Neural progenitor cell (in vitro differentiated cells): Measurements from ENCODE around the gene NUBPL. TPM values are rescaled to one million over a fixed set of nuclear protein-coding genes. Genes with fewer than 3 reads are reported as not detected.
"Not testable (repeated sequence)": the region's sequence is repeated elsewhere in the genome, so short reads cannot be mapped to it uniquely, and the experiment has no call there.

Source experiments
- DNase-seq: peaks from one replicate; pipeline ENCODE4 v3.0.0-alpha.2; 2016; ENCODE audit warnings: low spot score
- H2AFZ ChIP-seq: fragments of 200-600 bp; sonication (generic); replicated peaks from 2 replicates; pipeline ENCODE4 v1.6.1; 2016; ENCODE audit warnings: antibody characterized with exemption
- H3F3A ChIP-seq: fragments of 200-600 bp; sonication (generic); 2 replicates; pipeline ENCODE4 v1.6.1; 2016; ENCODE audit warnings: antibody characterized with exemption, low read depth
- H3K27ac ChIP-seq: fragments of 200-600 bp; sonication (generic); 2 replicates; pipeline ENCODE4 v1.5.1; 2016; ENCODE audit warnings: mild to moderate bottlenecking
- H3K27me3 ChIP-seq: fragments of 200-600 bp; sonication (generic); 2 replicates; pipeline ENCODE4 v1.6.1; 2016; ENCODE audit warnings: mild to moderate bottlenecking, moderate library complexity
- H3K36me3 ChIP-seq: fragments of 200-600 bp; sonication (generic); 2 replicates; pipeline ENCODE4 v1.5.1; 2016
- H3K4me1 ChIP-seq: fragments of 200-600 bp; sonication (generic); 2 replicates; pipeline ENCODE4 v1.6.1; 2016; ENCODE audit warnings: mixed run types
- H3K4me2 ChIP-seq: fragments of 200-600 bp; sonication (generic); 2 replicates; pipeline ENCODE4 v1.6.1; 2016
- H3K4me3 ChIP-seq: fragments of 200-600 bp; sonication (generic); 2 replicates; pipeline ENCODE4 v1.5.1; 2016
- H3K79me2 ChIP-seq: fragments of 200-600 bp; sonication (generic); 2 replicates; pipeline ENCODE4 v1.6.1; 2016; ENCODE audit warnings: low read depth
- H3K9ac ChIP-seq: fragments of 200-600 bp; sonication (generic); 2 replicates; pipeline ENCODE4 v1.6.1; 2016
- H3K9me3 ChIP-seq: fragments of 200-600 bp; sonication (generic); 2 replicates; pipeline ENCODE4 v1.5.1; 2016; ENCODE audit warnings: low read depth
- H4K20me1 ChIP-seq: fragments of 200-600 bp; sonication (generic); 2 replicates; pipeline ENCODE4 v1.6.1; 2016; ENCODE audit warnings: low read depth
- H3K27ac Mint-ChIP-seq: 3 replicates; pipeline ENCODE4 v1.8.0; 2021; ENCODE audit warnings: mixed read lengths
- H3K27me3 Mint-ChIP-seq: 2 replicates; pipeline ENCODE4 v1.8.0; 2022; ENCODE audit warnings: low read depth, mild to moderate bottlenecking, inconsistent platforms, moderate library complexity, mixed read lengths; ENCODE audit not compliant: insufficient read depth
- H3K36me3 Mint-ChIP-seq: 3 replicates; pipeline ENCODE4 v1.8.0; 2021; ENCODE audit warnings: mixed read lengths
- H3K4me1 Mint-ChIP-seq: 3 replicates; pipeline ENCODE4 v1.8.0; 2021; ENCODE audit warnings: mixed read lengths
- H3K4me3 Mint-ChIP-seq: 3 replicates; pipeline ENCODE4 v1.8.0; 2021; ENCODE audit warnings: mild to moderate bottlenecking, moderate library complexity, mixed read lengths
- H3K9me3 Mint-ChIP-seq: 3 replicates; pipeline ENCODE4 v1.8.0; 2020; ENCODE audit warnings: mixed read lengths
- EZH2 ChIP-seq: fragments of 200-600 bp; sonication (generic); IDR thresholded peaks from 2 replicates; pipeline ENCODE4 v1.6.1; 2017; ENCODE audit warnings: antibody characterized with exemption, mild to moderate bottlenecking, moderate library complexity
- EZH2phosphoT487 ChIP-seq: fragments of 200-600 bp; sonication (generic); IDR thresholded peaks from 2 replicates; pipeline ENCODE4 v1.6.1; 2017; ENCODE audit warnings: antibody characterized with exemption
- total RNA-seq: library from RNA; depleted of rRNA; stranded (reverse); fragments of >200 nt; gene quantifications from 2 replicates; pipeline ENCODE4 v1.2.3, GENCODE V29; 2015; ENCODE audit warnings: low replicate concordance
- TF ChIP-seq, protein P1 (sequence below): fragments of 200-600 bp; sonication (generic); IDR thresholded peaks from 2 replicates; pipeline ENCODE4 v1.5.1; 2017; ENCODE audit warnings: antibody characterized with exemption, mild to moderate bottlenecking

NUBPL gene
- total RNA-seq, 1 donor from 2014 or later: 29.3 TPM

DNA sequence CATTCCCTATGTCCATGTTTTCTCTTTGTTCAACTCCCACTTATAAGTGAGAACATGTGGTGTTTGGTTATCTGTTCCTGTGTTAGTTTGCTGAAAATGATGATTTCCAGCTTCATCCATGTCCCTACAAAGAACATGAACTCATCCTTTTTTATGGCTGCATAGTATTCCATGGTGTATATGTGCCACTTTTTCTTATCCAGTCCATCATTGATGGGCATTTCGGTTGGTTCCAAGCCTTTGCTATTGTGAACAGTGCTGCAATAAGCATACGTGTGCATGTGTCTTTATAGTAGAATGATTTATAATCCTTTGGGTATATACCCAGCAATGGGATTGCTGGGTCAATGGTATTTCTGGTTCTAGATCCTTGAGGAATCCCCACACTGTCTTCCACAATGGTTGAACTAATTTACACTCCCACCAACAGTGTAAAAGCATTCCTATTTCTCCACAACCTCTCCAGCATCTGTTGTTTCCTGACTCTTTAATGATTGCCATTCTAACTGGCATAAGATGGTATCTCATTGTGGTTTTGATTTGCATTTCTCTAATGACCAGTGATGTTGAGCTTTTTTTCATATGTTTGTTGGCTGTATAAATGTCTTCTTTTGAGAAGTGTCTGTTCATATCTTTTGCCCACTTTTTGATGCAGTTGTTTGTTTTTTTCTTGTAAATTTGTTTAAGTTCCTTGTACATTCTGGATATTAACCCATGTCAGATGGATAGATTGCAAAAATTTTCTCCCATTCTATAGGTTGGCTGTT is 252.7 kb downstream of the NUBPL start:
- not testable (repeated sequence) for H3K4me3 Mint-ChIP-seq, H3K36me3 ChIP-seq, H3K79me2 ChIP-seq, H3K9me3 ChIP-seq, H3K4me2 ChIP-seq, H3F3A ChIP-seq, H3K4me1 Mint-ChIP-seq, H3K27ac Mint-ChIP-seq, H3K4me3 ChIP-seq, H3K27me3 ChIP-seq, H4K20me1 ChIP-seq, H3K9ac ChIP-seq, H3K27me3 Mint-ChIP-seq, H2AFZ ChIP-seq, H3K4me1 ChIP-seq, H3K27ac ChIP-seq, DNase-seq
- Mint-ChIP-seq H3K36me3 (peaks cover 15% of the 10 kb centered on the region), H3K9me3 (peaks cover 37% of the 10 kb centered on the region)

DNA sequence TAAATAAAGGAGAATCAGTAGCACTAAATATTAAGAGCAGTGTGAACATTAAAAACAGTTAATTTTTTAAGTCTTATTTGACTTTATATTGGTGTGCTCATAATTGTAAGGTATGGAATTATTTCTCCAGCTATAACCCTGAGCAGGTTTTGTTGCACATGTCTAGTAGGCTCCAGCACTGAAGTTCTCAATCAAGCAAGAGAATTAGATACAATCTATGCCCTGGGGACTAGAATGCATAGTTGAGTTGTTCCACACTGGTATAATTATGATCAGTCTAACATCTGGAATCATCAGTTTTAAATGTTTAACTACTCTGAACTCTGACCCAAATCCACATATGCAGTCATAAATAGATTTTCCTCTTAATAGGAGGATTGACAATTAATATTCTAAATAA is 258.1 kb downstream of the NUBPL start:
- H3K4me3 Mint-ChIP-seq: no peak overlapping the region
- H3K27ac Mint-ChIP-seq: no peak overlapping the region
- H3K36me3 Mint-ChIP-seq: peaks cover 11% of the 10 kb centered on the region
- TF ChIP-seq, protein P1, sequence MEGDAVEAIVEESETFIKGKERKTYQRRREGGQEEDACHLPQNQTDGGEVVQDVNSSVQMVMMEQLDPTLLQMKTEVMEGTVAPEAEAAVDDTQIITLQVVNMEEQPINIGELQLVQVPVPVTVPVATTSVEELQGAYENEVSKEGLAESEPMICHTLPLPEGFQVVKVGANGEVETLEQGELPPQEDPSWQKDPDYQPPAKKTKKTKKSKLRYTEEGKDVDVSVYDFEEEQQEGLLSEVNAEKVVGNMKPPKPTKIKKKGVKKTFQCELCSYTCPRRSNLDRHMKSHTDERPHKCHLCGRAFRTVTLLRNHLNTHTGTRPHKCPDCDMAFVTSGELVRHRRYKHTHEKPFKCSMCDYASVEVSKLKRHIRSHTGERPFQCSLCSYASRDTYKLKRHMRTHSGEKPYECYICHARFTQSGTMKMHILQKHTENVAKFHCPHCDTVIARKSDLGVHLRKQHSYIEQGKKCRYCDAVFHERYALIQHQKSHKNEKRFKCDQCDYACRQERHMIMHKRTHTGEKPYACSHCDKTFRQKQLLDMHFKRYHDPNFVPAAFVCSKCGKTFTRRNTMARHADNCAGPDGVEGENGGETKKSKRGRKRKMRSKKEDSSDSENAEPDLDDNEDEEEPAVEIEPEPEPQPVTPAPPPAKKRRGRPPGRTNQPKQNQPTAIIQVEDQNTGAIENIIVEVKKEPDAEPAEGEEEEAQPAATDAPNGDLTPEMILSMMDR: no peak
- no peak for TF ChIP-seq EZH2
- TF ChIP-seq EZH2phosphoT487: no peak
- Histone ChIP-seq H3F3A (no peaks in the 10 kb centered on the region), H3K36me3 (no peaks in the 10 kb centered on the region), H3K27me3 (no peaks in the 10 kb centered on the region), H3K79me2 (no peaks in the 10 kb centered on the region), H3K9ac (no peak overlapping the region), H2AFZ (no peak overlapping the region), H3K27ac (no peak overlapping the region), H4K20me1 (no peaks in the 10 kb centered on the region), H3K9me3 (no peaks in the 10 kb centered on the region), H3K4me1 (no peaks in the 10 kb centered on the region), H3K4me3 (no peak overlapping the region), H3K4me2 (no peak overlapping the region)
- no peaks in the 10 kb centered on the region for H3K27me3 Mint-ChIP-seq
- no peaks in the 10 kb centered on the region for H3K4me1 Mint-ChIP-seq
- H3K9me3 Mint-ChIP-seq: peaks cover 18% of the 10 kb centered on the region
- no peak for DNase-seq

DNA sequence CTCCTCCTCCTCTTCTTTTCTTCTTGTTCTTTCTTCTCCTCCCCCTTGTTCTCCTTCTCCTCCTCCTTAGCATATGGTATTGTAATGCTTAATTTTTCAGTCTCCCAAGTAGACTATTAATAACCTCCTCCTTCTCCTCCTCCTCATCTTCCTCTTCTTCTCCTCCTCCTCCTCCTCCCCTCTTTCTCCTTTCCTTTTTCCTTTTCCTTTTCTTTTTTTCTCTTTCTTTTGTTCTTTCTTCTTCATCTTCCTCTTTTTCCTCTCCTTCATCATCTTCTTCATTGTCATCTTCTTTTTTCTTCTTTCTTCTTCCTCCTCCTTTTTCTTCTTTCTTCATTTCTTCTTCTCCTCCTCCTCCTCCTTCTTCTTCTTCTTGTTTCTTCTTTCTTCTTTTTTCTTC is 264.3 kb downstream of the NUBPL start:
- no peak overlapping the region for H3K9ac ChIP-seq
- no peak overlapping the region for H3K27ac ChIP-seq
- no peak overlapping the region for H3K27ac Mint-ChIP-seq
- peaks cover 3% of the 10 kb centered on the region for H3K36me3 Mint-ChIP-seq
- H3K4me3 ChIP-seq: no peak overlapping the region
- no peak for DNase-seq
- TF ChIP-seq EZH2 (no peak), EZH2phosphoT487 (no peak)
- TF ChIP-seq, protein P1: no peak
- no peak overlapping the region for H3K4me3 Mint-ChIP-seq
- H3K9me3 Mint-ChIP-seq: no peaks in the 10 kb centered on the region
- no peaks in the 10 kb centered on the region for H3K4me1 ChIP-seq
- no peak overlapping the region for H3K4me2 ChIP-seq
- H3K27me3 ChIP-seq: no peaks in the 10 kb centered on the region
- no peak overlapping the region for H2AFZ ChIP-seq
- no peaks in the 10 kb centered on the region for H4K20me1 ChIP-seq
- H3F3A ChIP-seq: no peaks in the 10 kb centered on the region
- no peaks in the 10 kb centered on the region for H3K36me3 ChIP-seq
- no peaks in the 10 kb centered on the region for H3K9me3 ChIP-seq
- H3K79me2 ChIP-seq: no peaks in the 10 kb centered on the region
- no peaks in the 10 kb centered on the region for H3K27me3 Mint-ChIP-seq
- H3K4me1 Mint-ChIP-seq: peaks cover 2% of the 10 kb centered on the region

DNA sequence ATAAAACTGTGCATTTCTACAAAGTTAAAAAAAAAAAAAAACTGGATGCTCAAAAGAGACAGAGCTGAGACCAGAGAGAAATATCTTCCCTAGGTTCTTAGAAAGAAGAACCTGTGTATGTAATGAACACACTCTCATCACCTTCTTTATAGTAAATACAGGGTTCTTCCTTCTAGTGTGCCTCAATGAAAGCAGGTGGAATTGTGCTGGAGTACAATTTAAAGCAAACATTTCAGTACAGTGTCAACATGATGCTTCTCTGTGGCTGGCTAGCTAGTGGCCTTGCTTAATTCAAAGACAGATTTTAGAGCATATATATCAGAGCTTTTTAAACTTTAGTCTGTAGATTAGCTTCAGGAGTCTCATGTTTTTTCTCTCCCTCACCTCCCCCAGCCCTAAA is 266.1 kb downstream of the NUBPL start:
- Mint-ChIP-seq H3K9me3 (no peaks in the 10 kb centered on the region), H3K4me3 (no peak overlapping the region), H3K4me1 (peaks cover 2% of the 10 kb centered on the region), H3K27me3 (no peaks in the 10 kb centered on the region), H3K27ac (no peak overlapping the region), H3K36me3 (peaks cover 3% of the 10 kb centered on the region)
- Histone ChIP-seq H3K4me1 (no peaks in the 10 kb centered on the region), H3K4me2 (no peak overlapping the region), H3K9me3 (no peaks in the 10 kb centered on the region), H3K79me2 (no peaks in the 10 kb centered on the region), H3K4me3 (no peak overlapping the region), H4K20me1 (no peaks in the 10 kb centered on the region), H3F3A (no peaks in the 10 kb centered on the region), H2AFZ (no peak overlapping the region), H3K36me3 (no peaks in the 10 kb centered on the region), H3K27ac (no peak overlapping the region), H3K27me3 (no peaks in the 10 kb centered on the region), H3K9ac (no peak overlapping the region)
- no peak for DNase-seq
- TF ChIP-seq, protein P1: no peak
